Measurements from ENCODE around the gene CST4.

The CST4 gene

GRCh38 chr20:23652926-23653325 is 35.9 kb downstream of the CST4 start:
- H3K9ac ChIP-seq (ENCODE audit: insufficient read length), result no peak overlapping the region
- no peaks in the 10 kb centered on the region for H3K9me3 ChIP-seq (ENCODE audit: low read depth, low read length)
- no peaks in the 10 kb centered on the region for H3K36me3 ChIP-seq (ENCODE audit: insufficient read depth, low read length)
- H3K4me3 ChIP-seq, result no peak overlapping the region
- DNase-seq (ENCODE audit: low read depth, low spot score), result no peak
- TF ChIP-seq POLR2AphosphoS5 (IDR thresholded peaks at IDR 0.05; ENCODE audit: borderline replicate concordance, low read depth, low read length) (no peak), FOXP2 (optimal IDR thresholded peaks at IDR 0.05; ENCODE audit: control extremely low read depth, extremely low read length, insufficient read depth) (no peak), EZH2 (IDR thresholded peaks at IDR 0.05) (no peak)
- H3K27ac ChIP-seq, result no peak overlapping the region

- H3K27ac ChIP-seq, result no peak overlapping the region
- H3K9me3 ChIP-seq (ENCODE audit: low read depth, low read length), result no peaks in the 10 kb centered on the region
- no peak overlapping the region for H3K4me3 ChIP-seq
- no peak for DNase-seq (ENCODE audit: low read depth, low spot score)
- H3K36me3 ChIP-seq (ENCODE audit: insufficient read depth, low read length), result no peaks in the 10 kb centered on the region
- TF ChIP-seq FOXP2 (optimal IDR thresholded peaks at IDR 0.05; ENCODE audit: control extremely low read depth, extremely low read length, insufficient read depth), result no peak
- no peak for TF ChIP-seq POLR2AphosphoS5 (IDR thresholded peaks at IDR 0.05; ENCODE audit: borderline replicate concordance, low read depth, low read length)
- TF ChIP-seq EZH2 (IDR thresholded peaks at IDR 0.05), result no peak
- no peak overlapping the region for H3K9ac ChIP-seq (ENCODE audit: insufficient read length)
Observed at GRCh38 chr20:23652371-23652770, 36.5 kb downstream of the CST4 start.

- no peak for TF ChIP-seq FOXP2 (optimal IDR thresholded peaks at IDR 0.05; ENCODE audit: control extremely low read depth, extremely low read length, insufficient read depth)
- no peak for TF ChIP-seq POLR2AphosphoS5 (IDR thresholded peaks at IDR 0.05; ENCODE audit: borderline replicate concordance, low read depth, low read length)
- no peak for TF ChIP-seq EZH2 (IDR thresholded peaks at IDR 0.05)
- Histone ChIP-seq H3K9ac (ENCODE audit: insufficient read length) (no peak overlapping the region), H3K4me3 (no peak overlapping the region), H3K36me3 (ENCODE audit: insufficient read depth, low read length) (no peaks in the 10 kb centered on the region), H3K9me3 (ENCODE audit: low read depth, low read length) (no peaks in the 10 kb centered on the region), H3K27ac (no peak overlapping the region)
- no peak for DNase-seq (ENCODE audit: low read depth, low spot score)
Observed at GRCh38 chr20:23651117-23651516, 37.7 kb downstream of the CST4 start.

GRCh38 chr20:23649830-23650417 is 38.9 kb downstream of the CST4 start:
- H3K4me3 ChIP-seq, result no peak overlapping the region
- H3K9ac ChIP-seq (ENCODE audit: insufficient read length), result no peak overlapping the region
- H3K9me3 ChIP-seq (ENCODE audit: low read depth, low read length), result no peaks in the 10 kb centered on the region
- TF ChIP-seq EZH2 (IDR thresholded peaks at IDR 0.05) (no peak), FOXP2 (optimal IDR thresholded peaks at IDR 0.05; ENCODE audit: control extremely low read depth, extremely low read length, insufficient read depth) (no peak), POLR2AphosphoS5 (IDR thresholded peaks at IDR 0.05; ENCODE audit: borderline replicate concordance, low read depth, low read length) (no peak)
- H3K36me3 ChIP-seq (ENCODE audit: insufficient read depth, low read length), result no peaks in the 10 kb centered on the region
- DNase-seq (ENCODE audit: low read depth, low spot score), result no peak
- H3K27ac ChIP-seq, result no peak overlapping the region

GRCh38 chr20:23649242-23649641 is 39.6 kb downstream of the CST4 start:
- DNase-seq (ENCODE audit: low read depth, low spot score), result no peak
- TF ChIP-seq EZH2 (IDR thresholded peaks at IDR 0.05), result no peak
- no peak for TF ChIP-seq FOXP2 (optimal IDR thresholded peaks at IDR 0.05; ENCODE audit: control extremely low read depth, extremely low read length, insufficient read depth)
- no peak for TF ChIP-seq POLR2AphosphoS5 (IDR thresholded peaks at IDR 0.05; ENCODE audit: borderline replicate concordance, low read depth, low read length)
- H3K4me3 ChIP-seq, result no peak overlapping the region
- H3K36me3 ChIP-seq (ENCODE audit: insufficient read depth, low read length), result no peaks in the 10 kb centered on the region
- H3K9ac ChIP-seq (ENCODE audit: insufficient read length), result no peak overlapping the region
- H3K9me3 ChIP-seq (ENCODE audit: low read depth, low read length), result no peaks in the 10 kb centered on the region
- no peak overlapping the region for H3K27ac ChIP-seq

GRCh38 chr20:23647346-23647745 is 41.5 kb downstream of the CST4 start:
- no peak overlapping the region for H3K27ac ChIP-seq
- no peaks in the 10 kb centered on the region for H3K9me3 ChIP-seq (ENCODE audit: low read depth, low read length)
- TF ChIP-seq FOXP2 (optimal IDR thresholded peaks at IDR 0.05; ENCODE audit: control extremely low read depth, extremely low read length, insufficient read depth) (no peak), POLR2AphosphoS5 (IDR thresholded peaks at IDR 0.05; ENCODE audit: borderline replicate concordance, low read depth, low read length) (no peak), EZH2 (IDR thresholded peaks at IDR 0.05) (no peak)
- H3K9ac ChIP-seq (ENCODE audit: insufficient read length), result no peak overlapping the region
- H3K4me3 ChIP-seq, result no peak overlapping the region
- DNase-seq (ENCODE audit: low read depth, low spot score), result no peak
- H3K36me3 ChIP-seq (ENCODE audit: insufficient read depth, low read length), result no peaks in the 10 kb centered on the region

- TF ChIP-seq FOXP2 (optimal IDR thresholded peaks at IDR 0.05; ENCODE audit: control extremely low read depth, extremely low read length, insufficient read depth) (no peak), POLR2AphosphoS5 (IDR thresholded peaks at IDR 0.05; ENCODE audit: borderline replicate concordance, low read depth, low read length) (no peak), EZH2 (IDR thresholded peaks at IDR 0.05) (no peak)
- Histone ChIP-seq H3K36me3 (ENCODE audit: insufficient read depth, low read length) (no peaks in the 10 kb centered on the region), H3K9ac (ENCODE audit: insufficient read length) (no peak overlapping the region), H3K4me3 (no peak overlapping the region), H3K27ac (no peak overlapping the region), H3K9me3 (ENCODE audit: low read depth, low read length) (no peaks in the 10 kb centered on the region)
- DNase-seq (ENCODE audit: low read depth, low spot score), result no peak
Observed at GRCh38 chr20:23646106-23646873, 42.5 kb downstream of the CST4 start.

GRCh38 chr20:23645575-23645974 is 43.3 kb downstream of the CST4 start:
- no peak for DNase-seq (ENCODE audit: low read depth, low spot score)
- TF ChIP-seq EZH2 (IDR thresholded peaks at IDR 0.05) (no peak), FOXP2 (optimal IDR thresholded peaks at IDR 0.05; ENCODE audit: control extremely low read depth, extremely low read length, insufficient read depth) (no peak), POLR2AphosphoS5 (IDR thresholded peaks at IDR 0.05; ENCODE audit: borderline replicate concordance, low read depth, low read length) (no peak)
- no peak overlapping the region for H3K9ac ChIP-seq (ENCODE audit: insufficient read length)
- no peaks in the 10 kb centered on the region for H3K9me3 ChIP-seq (ENCODE audit: low read depth, low read length)
- no peaks in the 10 kb centered on the region for H3K36me3 ChIP-seq (ENCODE audit: insufficient read depth, low read length)
- no peak overlapping the region for H3K4me3 ChIP-seq
- H3K27ac ChIP-seq, result no peak overlapping the region

Measured in SK-N-MC (cell line).